ENCODE data around the gene CIP2A. TPM values are rescaled to one million over a fixed set of nuclear protein-coding genes. Genes with fewer than 3 reads are reported as not detected.
A peak's percentile ranks its signal among the peaks of the same experiment; 100 is the strongest.

Gene CIP2A
- total and polyA plus RNA-seq, 7 donors = 0.60 to 5.4 (median 2.8) TPM

DNA sequence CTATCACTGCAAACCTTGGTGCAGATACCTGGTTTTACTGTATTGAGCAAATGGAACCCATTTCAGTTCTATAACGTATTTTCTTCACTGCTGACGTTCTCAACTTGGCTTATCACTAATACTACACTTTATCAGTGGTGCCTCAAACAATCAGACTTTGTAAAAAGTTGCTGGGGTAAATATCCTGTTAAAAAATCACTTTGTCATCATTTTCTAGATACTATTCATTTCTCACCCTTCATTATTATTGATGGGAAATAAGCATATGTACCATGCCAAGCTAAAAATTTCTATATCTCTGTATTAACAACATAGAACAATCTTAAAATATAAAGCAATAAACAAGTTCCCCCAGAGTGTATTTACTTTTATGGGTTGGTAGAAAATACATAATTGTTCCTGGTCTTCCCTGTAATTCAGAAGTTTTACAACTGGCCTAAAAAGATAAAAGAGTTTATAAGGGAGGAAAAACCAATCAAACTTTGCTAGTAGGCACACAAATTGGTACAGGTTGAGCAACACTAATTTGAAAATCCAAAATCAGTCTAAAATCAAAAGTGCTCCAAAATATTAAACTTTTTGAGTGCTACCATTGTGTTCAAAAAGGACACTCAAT lies 33.2 kb downstream of the CIP2A start:
- no peak for DNase-seq
- Histone ChIP-seq H3K27ac (no peak overlapping the region), H3K36me3 (peaks cover 0 to 6% (median 0%) of the 10 kb centered on the region in 4 donors), H3K27me3 (no peaks in the 10 kb centered on the region), H3K4me3 (no peak overlapping the region), H3K4me1 (no peaks in the 10 kb centered on the region), H3K9me3 (no peaks in the 10 kb centered on the region)
- no peak for TF ChIP-seq POLR2AphosphoS5 (IDR thresholded peaks at IDR 0.05)
- TF ChIP-seq POLR2A (IDR thresholded peaks at IDR 0.05) = no peak
- TF ChIP-seq EP300 (IDR thresholded peaks at IDR 0.05) = no peak
- TF ChIP-seq, protein P1, sequence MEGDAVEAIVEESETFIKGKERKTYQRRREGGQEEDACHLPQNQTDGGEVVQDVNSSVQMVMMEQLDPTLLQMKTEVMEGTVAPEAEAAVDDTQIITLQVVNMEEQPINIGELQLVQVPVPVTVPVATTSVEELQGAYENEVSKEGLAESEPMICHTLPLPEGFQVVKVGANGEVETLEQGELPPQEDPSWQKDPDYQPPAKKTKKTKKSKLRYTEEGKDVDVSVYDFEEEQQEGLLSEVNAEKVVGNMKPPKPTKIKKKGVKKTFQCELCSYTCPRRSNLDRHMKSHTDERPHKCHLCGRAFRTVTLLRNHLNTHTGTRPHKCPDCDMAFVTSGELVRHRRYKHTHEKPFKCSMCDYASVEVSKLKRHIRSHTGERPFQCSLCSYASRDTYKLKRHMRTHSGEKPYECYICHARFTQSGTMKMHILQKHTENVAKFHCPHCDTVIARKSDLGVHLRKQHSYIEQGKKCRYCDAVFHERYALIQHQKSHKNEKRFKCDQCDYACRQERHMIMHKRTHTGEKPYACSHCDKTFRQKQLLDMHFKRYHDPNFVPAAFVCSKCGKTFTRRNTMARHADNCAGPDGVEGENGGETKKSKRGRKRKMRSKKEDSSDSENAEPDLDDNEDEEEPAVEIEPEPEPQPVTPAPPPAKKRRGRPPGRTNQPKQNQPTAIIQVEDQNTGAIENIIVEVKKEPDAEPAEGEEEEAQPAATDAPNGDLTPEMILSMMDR (IDR thresholded peaks at IDR 0.05) = no peak
- intact Hi-C loops (cut with DNase I) = loop anchor here (10.0 kb wide), 1 partner anchor 621 kb away; no protein-coding TSS in a partner anchor
- 12 to 66% methylated on average over 2 of the region's 2 CpGs for WGBS, 2 donors

- Histone ChIP-seq H3K27me3 (no peaks in the 10 kb centered on the region), H3K9me3 (no peaks in the 10 kb centered on the region), H3K4me3 (no peak overlapping the region), H3K4me1 (no peaks in the 10 kb centered on the region), H3K27ac (no peak overlapping the region), H3K36me3 (no peaks in the 10 kb centered on the region)
- TF ChIP-seq EP300 (IDR thresholded peaks at IDR 0.05) (no peak), POLR2AphosphoS5 (IDR thresholded peaks at IDR 0.05) (no peak), POLR2A (IDR thresholded peaks at IDR 0.05) (no peak)
- TF ChIP-seq, protein P1 (IDR thresholded peaks at IDR 0.05) = no peak
- intact Hi-C loops (cut with DNase I) = loop anchor here (5.0 to 10.0 kb wide), 2 partner anchors 620 to 1318 kb away; no protein-coding TSS in a partner anchor
- no peak for DNase-seq
- WGBS, 2 donors = 20 to 64% methylated on average over 3 of the region's 3 CpGs
Observed at GRCh38 chr3:108554913-108555571, 34.2 kb downstream of the CIP2A start.

DNA sequence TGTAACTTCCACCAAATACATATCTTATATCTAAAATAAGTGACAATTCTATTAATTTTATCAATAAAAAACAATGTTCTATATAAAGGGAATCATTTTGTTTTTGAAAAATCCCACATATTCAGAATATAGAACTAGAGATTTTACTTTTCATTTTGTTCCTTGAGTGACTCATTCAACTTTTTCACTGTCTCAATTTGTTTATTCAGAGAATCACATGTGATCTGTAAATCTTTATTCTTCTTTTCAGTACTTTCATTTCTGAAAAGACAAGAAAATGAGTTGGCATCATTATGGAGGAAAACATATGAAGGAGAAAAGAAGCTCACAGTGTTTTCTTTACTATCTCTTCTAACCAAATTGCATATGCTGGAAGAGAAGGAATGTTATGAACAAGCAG lies 35.0 kb downstream of the CIP2A start:
- H3K27ac ChIP-seq = no peak overlapping the region
- DNase-seq = no peak
- intact Hi-C loops (cut with DNase I) = loop anchor here (5.0 to 10.0 kb wide), 2 partner anchors 619 to 1317 kb away; no protein-coding TSS in a partner anchor
- H3K9me3 ChIP-seq = no peaks in the 10 kb centered on the region
- TF ChIP-seq POLR2AphosphoS5 (IDR thresholded peaks at IDR 0.05) (no peak), EP300 (IDR thresholded peaks at IDR 0.05) (no peak), POLR2A (IDR thresholded peaks at IDR 0.05) (no peak)
- TF ChIP-seq, protein P1 (IDR thresholded peaks at IDR 0.05) = no peak
- no peak overlapping the region for H3K4me3 ChIP-seq
- H3K27me3 ChIP-seq = no peaks in the 10 kb centered on the region
- H3K4me1 ChIP-seq = no peaks in the 10 kb centered on the region
- H3K36me3 ChIP-seq = no peaks in the 10 kb centered on the region

DNA sequence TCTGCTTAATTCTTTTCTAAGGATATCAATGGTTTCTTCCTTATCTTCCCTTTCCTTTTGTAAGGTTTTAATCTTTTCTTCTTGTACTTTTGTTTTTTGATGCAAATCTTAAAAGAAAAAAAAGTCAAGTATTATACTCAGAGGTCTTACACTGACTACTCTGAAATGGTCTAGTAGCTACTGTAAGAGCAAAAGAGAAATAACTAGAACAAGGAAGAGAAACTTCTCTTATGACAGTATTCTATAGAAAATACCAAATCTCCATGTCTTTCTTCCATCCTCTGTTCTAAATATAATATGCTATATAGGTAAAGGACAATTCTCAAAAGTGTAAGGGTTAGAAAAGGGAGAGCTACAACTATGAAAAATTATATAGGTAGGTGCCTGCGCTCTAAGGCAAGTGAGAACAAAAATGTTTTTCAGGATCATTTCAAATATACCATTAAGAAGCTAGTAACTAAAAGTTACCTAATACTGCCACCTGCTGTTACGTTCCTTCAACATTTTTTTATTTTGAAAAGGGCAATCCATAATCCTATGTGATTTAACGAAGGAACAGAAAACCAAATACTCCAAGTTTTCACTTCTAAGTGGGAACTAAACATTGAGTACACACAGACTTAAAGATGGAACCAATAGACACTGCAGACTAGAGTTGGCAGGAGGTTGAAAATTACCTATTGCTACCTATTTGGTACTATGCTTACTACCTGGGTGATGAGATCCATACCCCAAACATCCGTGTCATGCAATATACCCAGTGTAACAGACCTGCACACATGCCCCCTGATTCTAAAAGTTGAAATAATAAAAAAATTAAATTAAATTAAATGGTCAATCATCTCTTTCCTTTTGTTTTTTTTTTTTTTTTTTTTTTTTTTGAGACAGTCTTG lies 36.7 kb downstream of the CIP2A start:
- H3K27me3 ChIP-seq = no peaks in the 10 kb centered on the region
- intact Hi-C loops (cut with DNase I) = loop anchor here (2.0 to 10.0 kb wide), 3 partner anchors 62 to 1315 kb away; no protein-coding TSS in a partner anchor
- H3K4me1 ChIP-seq = no peaks in the 10 kb centered on the region
- no peaks in the 10 kb centered on the region for H3K36me3 ChIP-seq
- no peaks in the 10 kb centered on the region for H3K9me3 ChIP-seq
- H3K27ac ChIP-seq = no peak overlapping the region
- WGBS, 2 donors = 30 to 63% methylated on average over 4 of the region's 4 CpGs
- H3K4me3 ChIP-seq = no peak overlapping the region
- DNase-seq = no peak
- TF ChIP-seq POLR2AphosphoS5 (IDR thresholded peaks at IDR 0.05) (no peak), EP300 (IDR thresholded peaks at IDR 0.05) (no peak), POLR2A (IDR thresholded peaks at IDR 0.05) (no peak)
- TF ChIP-seq, protein P1 (IDR thresholded peaks at IDR 0.05) = peak in 3 of 4 experiments; percentile 14 to 42 (median 21)

Data from sigmoid colon (tissue), 7 donors.